IPS-18c (cell line): ENCODE results near the gene DCLK3.

Experiments used
- H3K4me3 ChIP-seq: 2 replicates; pipeline ENCODE4 v1.7.0; 2013; ENCODE audit warnings: low read depth, mild to moderate bottlenecking, low read length, moderate library complexity; ENCODE audit not compliant: insufficient read depth
- H3K9me3 ChIP-seq: one replicate; pipeline ENCODE4 v1.6.1; 2013; ENCODE audit warnings: mild to moderate bottlenecking, low read length, moderate library complexity; ENCODE audit not compliant: control insufficient read depth, insufficient read depth

The DCLK3 gene

GRCh38 chr3:36734742-36735141, 29.6 kb downstream of the DCLK3 start:
- H3K9me3 ChIP-seq: no peaks in the 10 kb centered on the region

GRCh38 chr3:36733723-36734122, 30.6 kb downstream of the DCLK3 start:
- H3K9me3 ChIP-seq: no peaks in the 10 kb centered on the region
- no peak overlapping the region for H3K4me3 ChIP-seq

More at GRCh38 chr3:36734742-36735141, 29.6 kb downstream of the DCLK3 start:
- no peak overlapping the region for H3K4me3 ChIP-seq

DNA sequence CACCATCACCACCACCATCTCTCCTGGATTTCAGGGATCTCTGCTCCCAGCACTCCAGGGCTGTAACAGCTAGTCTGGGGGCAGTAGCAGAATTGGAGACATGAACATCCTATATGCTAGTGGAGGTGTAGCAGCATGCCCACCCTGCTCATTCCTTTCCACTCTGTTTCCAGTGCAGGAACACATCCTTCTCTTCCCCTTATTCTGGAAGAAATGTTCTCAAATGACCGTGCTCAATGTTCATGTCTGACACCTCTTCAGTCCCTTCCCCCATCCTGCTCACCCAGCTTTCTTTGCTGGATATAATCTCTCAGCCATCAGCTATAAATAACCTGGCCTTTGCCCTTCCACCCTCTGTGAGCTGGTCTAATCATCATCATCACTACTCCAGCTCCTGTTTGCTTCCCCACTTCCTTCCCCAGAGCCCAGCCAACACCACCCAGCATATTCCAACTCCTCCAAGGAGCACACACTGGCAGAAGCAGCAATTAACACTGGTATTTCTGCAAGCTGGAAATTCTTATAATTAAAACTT, 31.1 kb downstream of the DCLK3 start:
- Histone ChIP-seq H3K9me3 (peaks cover under 1% of the 10 kb centered on the region), H3K4me3 (no peak overlapping the region)

GRCh38 chr3:36730966-36731365, 33.4 kb downstream of the DCLK3 start:
- Histone ChIP-seq H3K9me3 (peaks cover 2% of the 10 kb centered on the region), H3K4me3 (no peak overlapping the region)

DNA sequence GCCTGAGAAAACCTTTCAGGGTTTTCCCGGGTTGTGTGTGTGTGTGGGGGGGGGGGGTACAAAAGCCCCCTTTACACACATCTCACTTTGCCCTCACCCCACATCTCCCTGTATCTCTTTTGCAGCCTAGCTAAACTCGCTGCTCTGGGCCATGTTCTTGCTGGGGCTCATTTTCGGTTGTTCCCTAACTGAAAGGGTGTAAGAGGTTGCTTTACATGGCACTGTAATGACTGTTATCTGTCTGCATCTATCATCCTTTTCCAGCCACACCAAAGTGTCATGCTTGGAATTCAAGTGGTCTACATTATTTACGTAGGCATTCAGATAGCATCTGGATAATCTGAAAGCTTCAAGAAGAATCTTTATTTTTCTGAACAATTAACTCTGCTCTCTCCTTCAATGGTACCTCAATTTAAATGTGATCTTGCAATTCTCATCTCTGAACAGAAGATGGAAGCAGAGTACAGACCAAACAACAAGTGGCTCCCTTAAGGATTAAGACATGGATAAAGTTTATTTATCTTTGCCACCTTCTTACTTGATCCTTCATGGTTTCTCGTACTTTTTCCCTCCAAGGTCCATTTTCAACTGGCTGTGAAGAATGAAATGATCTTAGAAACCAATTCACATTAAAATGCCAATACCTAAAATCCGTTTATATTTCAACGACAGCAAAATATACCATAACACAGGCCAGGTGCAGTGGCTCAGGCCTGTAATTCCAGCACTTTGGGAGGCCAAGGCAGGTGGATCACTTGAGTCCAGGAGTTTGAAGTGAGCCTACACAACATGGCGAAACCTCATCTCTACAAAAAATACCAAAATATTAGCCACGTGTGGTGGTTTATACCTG, 34.9 kb downstream of the DCLK3 start:
- H3K4me3 ChIP-seq: no peak overlapping the region
- peaks cover 2% of the 10 kb centered on the region for H3K9me3 ChIP-seq

DNA sequence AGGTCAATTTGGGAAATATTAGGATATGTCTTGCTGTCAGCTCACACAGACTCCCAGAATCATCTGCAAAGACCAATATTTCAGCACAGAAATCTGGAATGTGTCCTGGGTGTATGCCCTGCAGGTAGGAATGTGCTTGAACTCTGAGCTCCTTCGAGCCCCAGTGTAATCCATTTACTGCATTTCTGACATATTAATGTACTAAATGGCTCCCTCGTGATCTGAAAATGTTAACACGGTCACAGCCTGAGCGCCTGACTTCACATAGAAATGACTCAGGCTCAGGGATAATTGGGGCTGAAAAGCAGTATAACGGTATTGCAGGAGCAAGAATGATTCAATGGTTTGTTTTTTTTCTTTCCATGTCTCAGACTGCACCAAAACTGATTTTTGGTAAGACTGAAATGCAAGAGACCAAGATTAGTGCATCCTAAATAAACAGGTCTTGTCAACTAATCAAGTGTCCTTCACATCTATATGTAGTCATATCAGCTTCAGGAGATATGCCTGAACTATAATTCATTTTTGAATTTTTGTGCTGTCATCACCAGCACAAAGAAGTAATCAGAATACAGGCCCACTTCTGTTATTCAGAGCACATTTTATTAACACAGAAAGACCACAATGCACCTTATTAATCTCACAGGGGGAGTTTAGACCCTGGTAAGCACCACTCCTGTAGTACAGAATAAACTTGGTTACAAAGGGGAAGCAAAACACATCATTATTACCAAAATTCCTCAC, 49.8 kb downstream of the DCLK3 start:
- H3K9me3 ChIP-seq: no peaks in the 10 kb centered on the region
- no peak overlapping the region for H3K4me3 ChIP-seq

DNA sequence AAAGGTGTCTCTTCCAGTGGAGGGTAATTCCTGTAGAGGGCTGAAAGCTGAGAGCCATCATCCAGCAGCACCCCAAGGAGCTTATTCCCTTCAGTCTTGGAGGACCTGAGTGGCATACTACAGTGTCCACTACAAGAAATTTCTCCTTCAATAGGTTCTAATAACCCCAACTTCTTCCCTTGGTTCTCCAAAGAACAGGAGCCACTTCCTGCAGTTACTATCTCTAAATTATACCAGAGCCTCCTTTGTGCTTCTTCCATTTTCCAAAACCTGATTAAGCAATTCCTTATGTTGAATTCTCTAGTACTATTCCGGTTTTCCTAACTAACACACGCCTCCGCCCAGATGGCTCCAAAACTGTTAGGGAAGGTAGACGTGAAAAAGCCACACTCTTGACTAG, 50.4 kb downstream of the DCLK3 start:
- no peaks in the 10 kb centered on the region for H3K9me3 ChIP-seq

GRCh38 chr3:36710606-36711005, 53.7 kb downstream of the DCLK3 start:
- H3K9me3 ChIP-seq: no peaks in the 10 kb centered on the region
- no peak overlapping the region for H3K4me3 ChIP-seq

More for the DNA sequence above, 50.4 kb downstream of the DCLK3 start:
- H3K4me3 ChIP-seq: no peak overlapping the region

- Histone ChIP-seq H3K9me3 (no peaks in the 10 kb centered on the region), H3K4me3 (no peak overlapping the region)
These were observed 54.5 kb downstream of the DCLK3 start for GRCh38 chr3:36709826-36710365.

GRCh38 chr3:36709281-36709680, 55.1 kb downstream of the DCLK3 start:
- Histone ChIP-seq H3K9me3 (no peaks in the 10 kb centered on the region), H3K4me3 (no peak overlapping the region)

- Histone ChIP-seq H3K9me3 (no peaks in the 10 kb centered on the region), H3K4me3 (no peak overlapping the region)
These were observed 56.5 kb downstream of the DCLK3 start for GRCh38 chr3:36707623-36708409.

GRCh38 chr3:36705015-36705414, 59.3 kb downstream of the DCLK3 start:
- Histone ChIP-seq H3K9me3 (no peaks in the 10 kb centered on the region), H3K4me3 (no peak overlapping the region)

DNA sequence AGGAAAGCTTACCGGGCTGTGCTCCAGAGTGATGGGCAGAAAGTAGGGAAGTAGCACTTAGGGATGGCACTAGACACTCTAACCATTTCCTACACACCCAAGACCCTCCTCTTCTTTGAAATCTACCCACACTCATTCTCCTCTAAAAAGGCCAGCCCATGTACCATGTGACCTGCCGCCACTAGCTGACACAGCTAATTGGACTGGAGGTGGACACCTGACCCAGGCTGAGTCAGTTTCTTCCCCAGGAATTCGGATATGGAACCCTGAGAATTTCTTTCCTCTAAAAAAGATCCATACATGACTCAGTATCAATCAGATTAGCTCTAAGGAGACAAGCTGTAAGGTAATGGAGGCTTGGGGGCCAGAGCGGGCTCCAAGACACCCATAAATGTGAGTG, 60.1 kb downstream of the DCLK3 start:
- no peaks in the 10 kb centered on the region for H3K9me3 ChIP-seq
- no peak overlapping the region for H3K4me3 ChIP-seq

- Histone ChIP-seq H3K9me3 (no peaks in the 10 kb centered on the region), H3K4me3 (no peak overlapping the region)
These were observed 63.1 kb downstream of the DCLK3 start for GRCh38 chr3:36701249-36701572.

GRCh38 chr3:36700537-36701248, 63.7 kb downstream of the DCLK3 start:
- H3K4me3 ChIP-seq: no peak overlapping the region
- H3K9me3 ChIP-seq: no peaks in the 10 kb centered on the region

DNA sequence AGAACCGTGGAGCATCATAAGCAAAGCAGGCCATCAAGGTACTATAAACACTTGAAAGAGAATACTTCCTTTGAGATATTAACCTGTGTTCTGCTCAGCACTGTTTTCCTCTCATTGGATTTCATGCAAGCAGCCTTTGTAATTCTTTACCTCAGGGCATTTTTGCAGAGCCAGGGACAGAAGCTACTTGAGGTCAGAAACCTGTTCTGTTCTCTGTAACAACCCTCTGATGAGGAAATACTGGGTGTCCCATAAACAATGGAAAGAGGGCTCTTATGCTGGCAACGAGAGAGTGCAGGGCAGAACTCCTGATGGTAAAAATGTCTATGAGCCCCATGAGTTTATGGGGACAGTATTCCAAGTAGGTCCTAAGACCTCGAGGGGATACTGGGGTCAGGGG, 66.0 kb downstream of the DCLK3 start:
- H3K9me3 ChIP-seq: peaks cover 3% of the 10 kb centered on the region
- no peak overlapping the region for H3K4me3 ChIP-seq
